ENCODE results near the gene PARP1. TPM values are rescaled to one million over a fixed set of nuclear protein-coding genes. Genes with fewer than 3 reads are reported as not detected.

Gene PARP1
- polyA plus RNA-seq, 3 donors: 17.7 to 30.0 (median 23.3) TPM

DNA sequence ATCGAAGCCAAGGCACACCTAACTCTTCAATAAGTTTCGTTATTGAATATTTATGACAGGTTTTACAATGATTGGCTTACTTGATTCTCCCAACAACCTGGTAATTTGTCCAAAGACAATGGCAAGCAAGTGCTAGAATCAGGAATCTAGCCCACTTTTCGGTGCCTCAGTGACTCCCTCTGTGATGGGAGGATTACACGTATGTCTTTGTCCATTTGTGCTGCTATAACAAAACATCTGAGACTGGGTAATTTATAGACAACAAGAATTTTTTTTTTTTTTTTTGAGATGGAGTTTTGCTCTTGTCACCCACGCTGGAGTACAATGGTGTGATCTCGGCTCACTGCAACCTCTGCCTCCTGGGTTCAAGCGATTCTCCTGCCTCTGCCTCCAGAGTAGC, 96.5 kb downstream of the PARP1 start:
- DNase-seq: no peak
- Histone ChIP-seq H3K79me2 (ENCODE audit: insufficient read depth, low read length) (peaks cover 24% of the 10 kb centered on the region), H3K27me3 (ENCODE audit: control insufficient read depth in 2 of 2, insufficient read depth in 2 of 2, low read length in 2 of 2) (peaks cover 0 to 3% of the 10 kb centered on the region in 2 donors), H2AFZ (ENCODE audit: insufficient read depth, low read depth, low read length, poor library complexity, severe bottlenecking) (no peak overlapping the region), H3K4me2 (replicated peaks; ENCODE audit: extremely low read depth, low read length, poor library complexity, severe bottlenecking) (no peak overlapping the region), H3K9ac (ENCODE audit: insufficient read depth, low read length, poor library complexity, severe bottlenecking) (no peak overlapping the region), H3K27ac (ENCODE audit: low read depth in 1 of 2, low read length in 2 of 2) (no peak overlapping the region), H3K4me3 (replicated peaks in 1 of 3; ENCODE audit: low read depth in 2 of 3, low read length in 3 of 3) (no peak overlapping the region), H4K20me1 (ENCODE audit: insufficient read depth, low read length) (no peaks in the 10 kb centered on the region), H3K36me3 (replicated peaks in 1 of 2; ENCODE audit: control insufficient read depth in 1 of 2, insufficient read depth in 2 of 2, low read length in 2 of 2) (no peaks in the 10 kb centered on the region), H3K4me1 (ENCODE audit: control insufficient read depth in 1 of 2, insufficient read depth in 2 of 2, low read length in 2 of 2) (peaks cover 12 to 20% of the 10 kb centered on the region in 2 donors), H3K9me3 (replicated peaks in 1 of 2; ENCODE audit: control insufficient read depth in 1 of 2, insufficient read depth in 1 of 2, low read length in 2 of 2) (no peaks in the 10 kb centered on the region)
- no peak overlapping the region for H3K27ac Mint-ChIP-seq
- H3K4me1 Mint-ChIP-seq: peaks cover 21% of the 10 kb centered on the region
- 97% methylated on average over 6 of the region's 7 CpGs for WGBS (ENCODE audit: insufficient coverage)
- intact Hi-C loops (cut with micrococcal nuclease): no loop called here
- TF ChIP-seq, protein P1, sequence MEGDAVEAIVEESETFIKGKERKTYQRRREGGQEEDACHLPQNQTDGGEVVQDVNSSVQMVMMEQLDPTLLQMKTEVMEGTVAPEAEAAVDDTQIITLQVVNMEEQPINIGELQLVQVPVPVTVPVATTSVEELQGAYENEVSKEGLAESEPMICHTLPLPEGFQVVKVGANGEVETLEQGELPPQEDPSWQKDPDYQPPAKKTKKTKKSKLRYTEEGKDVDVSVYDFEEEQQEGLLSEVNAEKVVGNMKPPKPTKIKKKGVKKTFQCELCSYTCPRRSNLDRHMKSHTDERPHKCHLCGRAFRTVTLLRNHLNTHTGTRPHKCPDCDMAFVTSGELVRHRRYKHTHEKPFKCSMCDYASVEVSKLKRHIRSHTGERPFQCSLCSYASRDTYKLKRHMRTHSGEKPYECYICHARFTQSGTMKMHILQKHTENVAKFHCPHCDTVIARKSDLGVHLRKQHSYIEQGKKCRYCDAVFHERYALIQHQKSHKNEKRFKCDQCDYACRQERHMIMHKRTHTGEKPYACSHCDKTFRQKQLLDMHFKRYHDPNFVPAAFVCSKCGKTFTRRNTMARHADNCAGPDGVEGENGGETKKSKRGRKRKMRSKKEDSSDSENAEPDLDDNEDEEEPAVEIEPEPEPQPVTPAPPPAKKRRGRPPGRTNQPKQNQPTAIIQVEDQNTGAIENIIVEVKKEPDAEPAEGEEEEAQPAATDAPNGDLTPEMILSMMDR (IDR thresholded peaks at IDR 0.05): no peak
- H3K4me3 Mint-ChIP-seq: no peak overlapping the region
- peaks cover 2 to 9% (median 6%) of the 10 kb centered on the region in 3 donors for H3K27me3 Mint-ChIP-seq (ENCODE audit: low read depth in 3 of 3)
- no peaks in the 10 kb centered on the region for H3K36me3 Mint-ChIP-seq
- peaks cover 0 to 2% (median 0%) of the 10 kb centered on the region in 7 donors for H3K9me3 Mint-ChIP-seq

Other genes with a start within 250 kb of the PARP1 start
- 10 to 100 TPM in 2 of 3 donors, 1 to 10 TPM in 1; 7.0 to 16.3 (median 11.4) TPM for gene ACBD3, start 221.4 kb downstream of the PARP1 start, polyA plus RNA-seq
- not detected for gene MIXL1, start 184.4 kb downstream of the PARP1 start, polyA plus RNA-seq
- 1 to 10 TPM in 1 of 3 donors, under 1 TPM in 2; 0.56 to 1.3 (median 0.76) TPM for gene LIN9, start 98.9 kb downstream of the PARP1 start, polyA plus RNA-seq
- gene STUM, start 140.7 kb upstream of the PARP1 start, polyA plus RNA-seq: not detected

Measured in CD14-positive monocyte (primary cell).